H9 (cell line): Measurements from ENCODE around the gene MSLN. TPM values are rescaled to one million over a fixed set of nuclear protein-coding genes. Genes with fewer than 3 reads are reported as not detected.

Source experiments
- DNase-seq: peaks from one replicate; pipeline ENCODE4 v3.0.0-alpha.2; 2017
- H2AFZ ChIP-seq: one replicate; pipeline ENCODE4 v1.6.1; 2013; ENCODE audit warnings: mild to moderate bottlenecking, low read length, control low read depth, moderate library complexity
- H2AK5ac ChIP-seq: 2 replicates; pipeline ENCODE4 v1.6.1; 2013; ENCODE audit warnings: low read length, control low read depth, mixed read lengths; ENCODE audit not compliant: insufficient read length
- H2BK120ac ChIP-seq: one replicate; pipeline ENCODE4 v1.6.1; 2013; ENCODE audit warnings: low read depth, mild to moderate bottlenecking, low read length, control low read depth, inconsistent platforms; ENCODE audit not compliant: poor library complexity, severe bottlenecking
- H2BK12ac ChIP-seq: 2 replicates; pipeline ENCODE4 v1.6.1; 2013; ENCODE audit warnings: low read length, control low read depth, mixed read lengths, low read depth; ENCODE audit not compliant: insufficient read length
- H2BK15ac ChIP-seq: 2 replicates; pipeline ENCODE4 v1.6.1; 2013; ENCODE audit warnings: low read depth, low read length, control low read depth
- H2BK20ac ChIP-seq: one replicate; pipeline ENCODE4 v1.6.1; 2013; ENCODE audit warnings: low read depth, mild to moderate bottlenecking, low read length, control low read depth, inconsistent platforms; ENCODE audit not compliant: poor library complexity, severe bottlenecking
- H2BK5ac ChIP-seq: 2 replicates; pipeline ENCODE4 v1.6.1; 2013; ENCODE audit warnings: low read length, control low read depth, mixed read lengths; ENCODE audit not compliant: insufficient read length
- H3K14ac ChIP-seq: 2 replicates; pipeline ENCODE4 v1.6.1; 2013; ENCODE audit warnings: low read length, control low read depth; ENCODE audit not compliant: insufficient read depth
- H3K18ac ChIP-seq: 2 replicates; pipeline ENCODE4 v1.6.1; 2013; ENCODE audit warnings: low read depth, mild to moderate bottlenecking, mixed read lengths, low read length, control low read depth; ENCODE audit not compliant: insufficient read length
- H3K23ac ChIP-seq: 2 replicates; pipeline ENCODE4 v1.6.1; 2013; ENCODE audit warnings: low read length, control low read depth, mixed read lengths, low read depth; ENCODE audit not compliant: insufficient read length
- H3K23me2 ChIP-seq: 2 replicates; pipeline ENCODE4 v1.6.1; 2013; ENCODE audit warnings: low read depth, mild to moderate bottlenecking, mixed read lengths, low read length, control low read depth; ENCODE audit not compliant: insufficient read length, poor library complexity, severe bottlenecking
- H3K27ac ChIP-seq: 2 replicates; pipeline ENCODE4 v1.5.1; 2013; ENCODE audit warnings: low read length, control low read depth, mixed read lengths, low read depth; ENCODE audit not compliant: insufficient read length
- H3K27me3 ChIP-seq: 2 replicates; pipeline ENCODE4 v1.6.1; 2013; ENCODE audit warnings: low read length, control low read depth, inconsistent platforms; ENCODE audit not compliant: insufficient read depth
- H3K4ac ChIP-seq: 2 replicates; pipeline ENCODE4 v1.6.1; 2013; ENCODE audit warnings: low read depth, mild to moderate bottlenecking, control low read depth, inconsistent platforms, low read length, moderate library complexity
- H3K4me1 ChIP-seq: 2 replicates; pipeline ENCODE4 v1.6.1; 2013; ENCODE audit warnings: low read length, control low read depth, inconsistent platforms; ENCODE audit not compliant: insufficient read depth
- H3K4me2 ChIP-seq: 2 replicates; pipeline ENCODE4 v1.6.1; 2013; ENCODE audit warnings: low read length, control low read depth, mixed read lengths; ENCODE audit not compliant: insufficient read length, insufficient read depth
- H3K56ac ChIP-seq: 2 replicates; pipeline ENCODE4 v1.6.1; 2013; ENCODE audit warnings: low read depth, mild to moderate bottlenecking, mixed read lengths, low read length, control low read depth; ENCODE audit not compliant: insufficient read length
- H3K79me1 ChIP-seq: 2 replicates; pipeline ENCODE4 v1.6.1; 2013; ENCODE audit warnings: low read depth, mild to moderate bottlenecking, moderate library complexity, low read length, control low read depth, inconsistent platforms; ENCODE audit not compliant: insufficient read depth, poor library complexity, severe bottlenecking
- H3K79me2 ChIP-seq: 2 replicates; pipeline ENCODE4 v1.6.1; 2013; ENCODE audit warnings: low read length, control low read depth, inconsistent platforms; ENCODE audit not compliant: insufficient read depth
- H3K9ac ChIP-seq: 2 replicates; pipeline ENCODE4 v1.6.1; 2013; ENCODE audit warnings: low read length, control low read depth, mixed read lengths; ENCODE audit not compliant: insufficient read length; ENCODE audit errors: extremely low read depth
- H3K9me3 ChIP-seq: one replicate; pipeline ENCODE4 v1.6.1; 2013; ENCODE audit warnings: low read depth, low read length, inconsistent platforms; ENCODE audit not compliant: control insufficient read depth
- H3T11ph ChIP-seq: one replicate; pipeline ENCODE4 v1.6.1; 2013; ENCODE audit warnings: mild to moderate bottlenecking, low read length, control low read depth, inconsistent platforms
- H4K20me1 ChIP-seq: one replicate; pipeline ENCODE4 v1.6.1; 2013; ENCODE audit not compliant: control insufficient read depth, insufficient read length, insufficient read depth
- H4K5ac ChIP-seq: 2 replicates; pipeline ENCODE4 v1.6.1; 2013; ENCODE audit warnings: low read depth, mild to moderate bottlenecking, mixed read lengths, low read length, control low read depth; ENCODE audit not compliant: insufficient read length
- H4K8ac ChIP-seq: replicated peaks from 2 replicates; pipeline ENCODE4 v1.6.1; 2013; ENCODE audit warnings: low read length, control low read depth, mixed read lengths, low read depth; ENCODE audit not compliant: insufficient read length
- H4K91ac ChIP-seq: 2 replicates; pipeline ENCODE4 v1.6.1; 2013; ENCODE audit warnings: low read depth, mild to moderate bottlenecking, moderate library complexity, mixed read lengths, low read length, control low read depth; ENCODE audit not compliant: insufficient read length
- H3K27ac Mint-ChIP-seq, 3 experiments: 2 replicates in 2 of 3; 3 replicates in 1 of 3; pipeline ENCODE4 v1.8.0; 2020 to 2021; ENCODE audit warnings: mixed read lengths in 3 of 3, mild to moderate bottlenecking in 1 of 3, moderate library complexity in 1 of 3
- H3K27me3 Mint-ChIP-seq: 2 replicates; pipeline ENCODE4 v1.8.0; 2021; ENCODE audit warnings: low read depth, mild to moderate bottlenecking, moderate library complexity, mixed read lengths
- H3K36me3 Mint-ChIP-seq, 3 experiments: 2 replicates in 2 of 3; 3 replicates in 1 of 3; pipeline ENCODE4 v1.8.0; 2020 to 2021; ENCODE audit warnings: low read depth in 3 of 3, mixed read lengths in 3 of 3; ENCODE audit not compliant: insufficient read depth in 1 of 3
- H3K4me1 Mint-ChIP-seq, 2 experiments: 2 replicates each; pipeline ENCODE4 v1.8.0; 2020; ENCODE audit warnings: mixed read lengths in 2 of 2
- H3K4me3 Mint-ChIP-seq, 2 experiments: 2 replicates in 1 of 2; 3 replicates in 1 of 2; pipeline ENCODE4 v1.8.0; 2020 to 2021; ENCODE audit warnings: mild to moderate bottlenecking in 2 of 2, mixed read lengths in 2 of 2, moderate library complexity in 1 of 2
- H3K9me3 Mint-ChIP-seq, 2 experiments: 2 replicates in 1 of 2; 3 replicates in 1 of 2; pipeline ENCODE4 v1.8.0; 2020; ENCODE audit warnings: mild to moderate bottlenecking in 2 of 2, mixed read lengths in 2 of 2, moderate library complexity in 1 of 2
- CTCF ChIP-seq: fragments of 200-600 bp; sonication (generic); conservative IDR thresholded peaks from 3 replicates; pipeline ENCODE4 v1.8.0; 2021; ENCODE audit warnings: antibody characterized with exemption, mild to moderate bottlenecking
- WGBS: extraction: QIAGEN DNeasy Blood & Tissue Kit; methylation state at CpG from one replicate; pipeline ENCODE4 v1.1.7; 2013; ENCODE audit warnings: missing lambda C conversion rate, low lambda C conversion rate, mixed read lengths; ENCODE audit not compliant: insufficient read length; ENCODE audit errors: extremely low coverage; 5-methylcytosine and 5-hydroxymethylcytosine counted together
- total RNA-seq: library from RNA; stranded (reverse); gene quantifications from 2 replicates; pipeline ENCODE4 v1.2.1, GENCODE V29; 2021

The MSLN gene
- total RNA-seq, 1 experiment from 2014 or later, result 0.22 TPM

- Histone ChIP-seq H3K79me2 (no peaks in the 10 kb centered on the region), H2BK12ac (no peak overlapping the region), H2BK20ac (no peak overlapping the region), H2AFZ (no peak overlapping the region), H2BK15ac (no peak overlapping the region), H3K18ac (no peak overlapping the region), H3K4me1 (no peaks in the 10 kb centered on the region), H3K4ac (no peak overlapping the region), H3K9ac (no peak overlapping the region), H2AK5ac (no peak overlapping the region), H3K9me3 (no peaks in the 10 kb centered on the region), H4K5ac (no peak overlapping the region), H3K4me2 (no peak overlapping the region), H2BK5ac (no peak overlapping the region), H3T11ph (no peak overlapping the region), H3K56ac (no peak overlapping the region), H4K8ac (no peak overlapping the region), H3K23me2 (peaks cover 4% of the 10 kb centered on the region), H3K27me3 (no peaks in the 10 kb centered on the region), H4K91ac (no peak overlapping the region), H4K20me1 (no peaks in the 10 kb centered on the region), H3K14ac (no peak overlapping the region), H3K23ac (no peak overlapping the region), H3K27ac (no peak overlapping the region), H2BK120ac (no peak overlapping the region), H3K79me1 (no peaks in the 10 kb centered on the region)
- no peak overlapping the region for H3K27ac Mint-ChIP-seq
- no CpG with 5 or more reads among the region's 13 CpGs for WGBS
- TF ChIP-seq CTCF, result peak; percentile 45; the same call in 2 of the 3 replicates
- H3K4me3 Mint-ChIP-seq, result no peak overlapping the region; a peak in 1 of 5 replicates
- H3K27me3 Mint-ChIP-seq, result no peaks in the 10 kb centered on the region
- H3K36me3 Mint-ChIP-seq, result peaks cover 5 to 35% (median 21%) of the 10 kb centered on the region in 3 experiments; a peak in 6 of 7 replicates
- H3K9me3 Mint-ChIP-seq, result no peaks in the 10 kb centered on the region
- peaks cover 2 to 6% of the 10 kb centered on the region in 2 experiments; a peak in 3 of 4 replicates for H3K4me1 Mint-ChIP-seq
- no peak for DNase-seq
These were observed 27.6 kb upstream of the MSLN start for GRCh38 chr16:732936-733335.
